Neural cell (in vitro differentiated cells): ENCODE results near the gene ZNF891. TPM values are rescaled to one million over a fixed set of nuclear protein-coding genes. Genes with fewer than 3 reads are reported as not detected.
A peak's percentile ranks its signal among the peaks of the same experiment; 100 is the strongest.

Experiments used
- H2AFZ ChIP-seq: fragments of 200-600, 300-800 bp; sonication (generic), shearing (Covaris generic); 2 replicates; pipeline ENCODE4 v1.6.0; 2014; ENCODE audit warnings: low read depth, mild to moderate bottlenecking, antibody characterized with exemption, low read length, moderate library complexity
- H3F3A ChIP-seq: fragments of 200-600 bp; shearing (Covaris generic); 2 replicates; pipeline ENCODE4 v1.6.1; 2016; ENCODE audit warnings: mild to moderate bottlenecking, moderate library complexity, mixed read lengths, antibody characterized with exemption, low read length; ENCODE audit not compliant: insufficient read depth, poor library complexity, severe bottlenecking
- H3K27ac ChIP-seq: fragments of 200-600, 300-800 bp; sonication (generic), shearing (Covaris generic); 2 replicates; pipeline ENCODE4 v1.5.1; 2014; ENCODE audit warnings: mild to moderate bottlenecking, low read length, moderate library complexity
- H3K27me3 ChIP-seq: fragments of 300-800, 200-600 bp; sonication (generic), shearing (Covaris generic); 2 replicates; pipeline ENCODE4 v1.6.0; 2014; ENCODE audit warnings: mild to moderate bottlenecking, low read depth, low read length, moderate library complexity; ENCODE audit not compliant: insufficient read depth
- H3K36me3 ChIP-seq: fragments of 300-800, 200-600 bp; sonication (generic), shearing (Covaris generic); 2 replicates; pipeline ENCODE4 v1.5.1; 2014; ENCODE audit warnings: mild to moderate bottlenecking, antibody characterized with exemption, low read length, moderate library complexity; ENCODE audit not compliant: insufficient read depth
- H3K4me2 ChIP-seq: fragments of 300-800, 200-600 bp; sonication (generic), shearing (Covaris generic); 2 replicates; pipeline ENCODE4 v1.6.0; 2014; ENCODE audit warnings: mild to moderate bottlenecking, low read length
- H3K4me3 ChIP-seq: fragments of 300-800, 200-600 bp; sonication (generic), shearing (Covaris generic); 2 replicates; pipeline ENCODE4 v1.5.1; 2014; ENCODE audit warnings: mild to moderate bottlenecking, low read length, moderate library complexity
- H3K79me2 ChIP-seq: fragments of 200-600 bp; shearing (Covaris generic); replicated peaks from 2 replicates; pipeline ENCODE4 v1.6.0; 2014; ENCODE audit warnings: mild to moderate bottlenecking, low read length, moderate library complexity; ENCODE audit not compliant: insufficient read depth
- H3K9ac ChIP-seq: fragments of 300-800, 200-600 bp; sonication (generic), shearing (Covaris generic); 2 replicates; pipeline ENCODE4 v1.6.1; 2016; ENCODE audit warnings: mild to moderate bottlenecking, low read length, mixed read lengths
- H3K9me2 ChIP-seq: fragments of 200-600 bp; shearing (Covaris generic); 2 replicates; pipeline ENCODE4 v1.6.1; 2016; ENCODE audit warnings: mild to moderate bottlenecking, low read length, mixed read lengths; ENCODE audit not compliant: insufficient read depth
- H3K9me3 ChIP-seq: fragments of 200-600, 300-800 bp; sonication (generic), shearing (Covaris generic); 2 replicates; pipeline ENCODE4 v1.6.1; 2016; ENCODE audit warnings: mild to moderate bottlenecking, mixed run types, low read length, moderate library complexity, mixed read lengths
- H4K20me1 ChIP-seq: fragments of 200-600 bp; shearing (Covaris generic); 2 replicates; pipeline ENCODE4 v1.6.1; 2016; ENCODE audit warnings: mild to moderate bottlenecking, mixed run types; ENCODE audit not compliant: insufficient read depth
- EP300 ChIP-seq: fragments of 450-650 bp; conservative IDR thresholded peaks from 2 replicates; pipeline ENCODE4 v1.6.1; 2014; ENCODE audit warnings: antibody characterized with exemption, mild to moderate bottlenecking, moderate library complexity; ENCODE audit not compliant: poor library complexity, severe bottlenecking
- EZH2 ChIP-seq: fragments of 200-600, 300-800 bp; shearing (Covaris generic), sonication (generic); IDR thresholded peaks from 2 replicates; pipeline ENCODE4 v1.6.1; 2014; ENCODE audit warnings: antibody characterized with exemption, low read length, borderline replicate concordance, mild to moderate bottlenecking; ENCODE audit not compliant: insufficient read depth, poor library complexity, severe bottlenecking
- MXI1 ChIP-seq: fragments of 450-650 bp; conservative IDR thresholded peaks from 2 replicates; pipeline ENCODE4 v1.6.1; 2014; ENCODE audit warnings: antibody characterized with exemption, mild to moderate bottlenecking; ENCODE audit not compliant: poor library complexity, severe bottlenecking
- POLR2AphosphoS5 ChIP-seq: IDR thresholded peaks from 2 replicates; pipeline ENCODE4 v1.6.1; 2012
- polyA plus RNA-seq: library from polyadenylated mRNA; depleted of rRNA; stranded (reverse); fragments of >200 nt; gene quantifications from 2 replicates; pipeline ENCODE4 v1.2.3, GENCODE V29; 2014
- TF ChIP-seq, protein P1 (sequence below): IDR thresholded peaks from 2 replicates; pipeline ENCODE4 v1.6.1; 2012; ENCODE audit warnings: borderline replicate concordance

Gene ZNF891
- polyA plus RNA-seq, 1 donor from 2014 or later = 9.4 TPM

DNA sequence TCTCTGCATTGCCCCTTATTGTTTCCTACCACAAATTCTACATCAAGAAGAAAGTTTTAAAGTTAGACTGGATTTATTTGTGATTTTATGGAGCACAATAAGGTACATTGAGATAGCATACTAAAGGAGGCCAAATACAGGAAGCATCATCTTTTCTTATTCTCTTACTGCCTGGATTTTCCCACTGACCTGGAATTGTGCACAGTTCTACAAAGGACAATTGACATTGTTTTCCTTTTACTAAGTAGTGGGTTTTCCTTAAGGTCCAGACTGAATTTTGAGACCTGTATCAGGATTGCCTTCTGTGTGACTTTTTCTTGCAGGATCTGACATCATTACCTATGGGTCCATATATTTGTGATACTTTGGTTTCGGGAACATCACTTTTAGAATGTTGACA lies 68.1 kb downstream of the ZNF891 start:
- Histone ChIP-seq H3K36me3 (peaks cover 84% of the 10 kb centered on the region), H3K9me3 (peaks cover 93% of the 10 kb centered on the region), H3K79me2 (no peaks in the 10 kb centered on the region), H3K4me3 (no peak overlapping the region), H4K20me1 (no peaks in the 10 kb centered on the region), H3K9me2 (no peaks in the 10 kb centered on the region), H3K27me3 (no peaks in the 10 kb centered on the region), H3K9ac (no peak overlapping the region), H3K27ac (no peak overlapping the region), H3K4me2 (no peak overlapping the region), H2AFZ (no peak overlapping the region), H3F3A (peaks cover 11% of the 10 kb centered on the region)
- no peak for TF ChIP-seq MXI1

DNA sequence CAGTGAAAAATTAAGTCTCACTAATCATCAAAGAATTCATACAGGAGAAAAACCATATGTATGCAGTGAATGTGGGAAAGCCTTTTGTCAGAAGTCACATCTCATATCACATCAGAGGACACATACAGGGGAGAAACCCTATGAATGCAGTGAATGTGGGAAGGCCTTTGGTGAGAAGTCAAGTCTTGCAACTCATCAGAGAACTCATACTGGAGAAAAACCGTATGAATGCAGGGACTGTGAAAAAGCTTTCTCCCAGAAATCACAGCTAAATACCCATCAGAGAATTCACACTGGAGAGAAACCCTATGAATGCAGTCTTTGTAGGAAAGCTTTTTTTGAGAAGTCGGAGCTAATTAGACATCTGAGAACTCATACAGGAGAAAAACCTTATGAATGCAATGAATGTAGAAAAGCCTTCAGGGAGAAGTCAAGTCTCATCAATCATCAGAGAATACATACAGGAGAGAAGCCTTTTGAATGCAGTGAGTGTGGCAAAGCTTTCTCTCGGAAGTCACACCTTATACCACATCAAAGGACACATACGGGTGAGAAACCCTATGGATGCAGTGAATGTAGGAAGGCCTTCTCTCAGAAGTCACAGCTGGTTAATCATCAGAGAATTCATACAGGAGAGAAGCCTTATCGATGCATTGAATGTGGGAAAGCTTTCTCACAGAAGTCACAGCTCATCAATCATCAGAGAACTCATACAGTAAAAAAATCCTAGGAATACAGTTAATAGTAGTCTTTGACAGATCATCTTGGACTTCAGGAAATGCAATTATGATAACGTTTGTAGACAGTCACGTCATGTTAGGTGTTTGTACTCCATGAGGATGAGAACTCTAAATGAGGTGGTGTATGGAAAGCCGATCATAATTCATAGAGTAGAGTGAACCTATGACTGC lies 71.6 kb downstream of the ZNF891 start:
- H3K36me3 ChIP-seq = peaks cover 84% of the 10 kb centered on the region
- H3K4me2 ChIP-seq = no peak overlapping the region
- H3K9ac ChIP-seq = no peak overlapping the region
- peaks cover 82% of the 10 kb centered on the region for H3K9me3 ChIP-seq
- no peaks in the 10 kb centered on the region for H4K20me1 ChIP-seq
- H3K9me2 ChIP-seq = no peaks in the 10 kb centered on the region
- no peak overlapping the region for H3K4me3 ChIP-seq
- H3K27me3 ChIP-seq = no peaks in the 10 kb centered on the region
- TF ChIP-seq POLR2AphosphoS5 (peak; percentile 19), EP300 (no peak)
- H2AFZ ChIP-seq = no peak overlapping the region
- H3F3A ChIP-seq = peaks cover 11% of the 10 kb centered on the region
- peaks cover 3% of the 10 kb centered on the region for H3K79me2 ChIP-seq
- H3K27ac ChIP-seq = no peak overlapping the region

DNA sequence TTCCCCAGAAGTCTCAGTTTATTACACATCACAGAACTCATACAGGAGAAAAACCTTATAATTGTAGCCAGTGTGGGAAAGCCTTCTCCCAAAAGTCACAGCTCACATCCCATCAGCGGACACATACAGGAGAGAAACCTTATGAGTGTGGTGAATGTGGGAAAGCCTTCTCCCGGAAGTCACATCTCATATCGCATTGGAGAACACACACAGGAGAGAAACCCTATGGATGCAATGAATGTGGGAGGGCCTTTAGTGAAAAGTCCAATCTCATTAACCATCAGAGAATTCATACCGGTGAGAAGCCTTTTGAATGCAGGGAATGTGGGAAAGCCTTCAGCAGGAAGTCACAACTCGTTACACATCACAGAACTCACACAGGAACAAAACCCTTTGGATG lies 72.6 kb downstream of the ZNF891 start:
- Histone ChIP-seq H3K4me3 (no peak overlapping the region), H2AFZ (no peak overlapping the region), H3K27me3 (no peaks in the 10 kb centered on the region), H3K9me3 (peaks cover 81% of the 10 kb centered on the region), H3K9me2 (no peaks in the 10 kb centered on the region), H3K27ac (no peak overlapping the region), H3K79me2 (peaks cover 3% of the 10 kb centered on the region), H3K9ac (no peak overlapping the region), H4K20me1 (no peaks in the 10 kb centered on the region), H3K4me2 (no peak overlapping the region), H3F3A (peaks cover 11% of the 10 kb centered on the region), H3K36me3 (peaks cover 84% of the 10 kb centered on the region)
- TF ChIP-seq, protein P1, sequence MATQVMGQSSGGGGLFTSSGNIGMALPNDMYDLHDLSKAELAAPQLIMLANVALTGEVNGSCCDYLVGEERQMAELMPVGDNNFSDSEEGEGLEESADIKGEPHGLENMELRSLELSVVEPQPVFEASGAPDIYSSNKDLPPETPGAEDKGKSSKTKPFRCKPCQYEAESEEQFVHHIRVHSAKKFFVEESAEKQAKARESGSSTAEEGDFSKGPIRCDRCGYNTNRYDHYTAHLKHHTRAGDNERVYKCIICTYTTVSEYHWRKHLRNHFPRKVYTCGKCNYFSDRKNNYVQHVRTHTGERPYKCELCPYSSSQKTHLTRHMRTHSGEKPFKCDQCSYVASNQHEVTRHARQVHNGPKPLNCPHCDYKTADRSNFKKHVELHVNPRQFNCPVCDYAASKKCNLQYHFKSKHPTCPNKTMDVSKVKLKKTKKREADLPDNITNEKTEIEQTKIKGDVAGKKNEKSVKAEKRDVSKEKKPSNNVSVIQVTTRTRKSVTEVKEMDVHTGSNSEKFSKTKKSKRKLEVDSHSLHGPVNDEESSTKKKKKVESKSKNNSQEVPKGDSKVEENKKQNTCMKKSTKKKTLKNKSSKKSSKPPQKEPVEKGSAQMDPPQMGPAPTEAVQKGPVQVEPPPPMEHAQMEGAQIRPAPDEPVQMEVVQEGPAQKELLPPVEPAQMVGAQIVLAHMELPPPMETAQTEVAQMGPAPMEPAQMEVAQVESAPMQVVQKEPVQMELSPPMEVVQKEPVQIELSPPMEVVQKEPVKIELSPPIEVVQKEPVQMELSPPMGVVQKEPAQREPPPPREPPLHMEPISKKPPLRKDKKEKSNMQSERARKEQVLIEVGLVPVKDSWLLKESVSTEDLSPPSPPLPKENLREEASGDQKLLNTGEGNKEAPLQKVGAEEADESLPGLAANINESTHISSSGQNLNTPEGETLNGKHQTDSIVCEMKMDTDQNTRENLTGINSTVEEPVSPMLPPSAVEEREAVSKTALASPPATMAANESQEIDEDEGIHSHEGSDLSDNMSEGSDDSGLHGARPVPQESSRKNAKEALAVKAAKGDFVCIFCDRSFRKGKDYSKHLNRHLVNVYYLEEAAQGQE = no peak
- TF ChIP-seq POLR2AphosphoS5 (peak; percentile 4), EZH2 (no peak)

Other genes with a start within 250 kb of the ZNF891 start
- 88.4 and 89.3 TPM in 2 replicates for gene CHFR, start 242.7 kb downstream of the ZNF891 start, polyA plus RNA-seq
- 18.6 and 22.6 TPM in 2 replicates for gene ZNF605, start 174.0 kb downstream of the ZNF891 start, polyA plus RNA-seq
- gene ZNF26, start 143.9 kb downstream of the ZNF891 start, polyA plus RNA-seq = 25.8 and 26.6 TPM in 2 replicates
- 158 and 191 TPM in 2 replicates for gene ZNF84, start 92.8 kb downstream of the ZNF891 start, polyA plus RNA-seq
- 50.8 and 60.5 TPM in 2 replicates for gene ZNF140, start 49.4 kb downstream of the ZNF891 start, polyA plus RNA-seq
- gene ZNF10, start 353 bp upstream of the ZNF891 start, polyA plus RNA-seq = 46.5 and 52.3 TPM in 2 replicates
- gene ZNF268, start 51.2 kb upstream of the ZNF891 start, polyA plus RNA-seq = 23.5 and 32.3 TPM in 2 replicates
- not detected in 2 replicates for gene ANHX, start 105.6 kb upstream of the ZNF891 start, polyA plus RNA-seq